Measurements from ENCODE around the gene DDIT4L. TPM values are rescaled to one million over a fixed set of nuclear protein-coding genes. Genes with fewer than 3 reads are reported as not detected.
"Not testable (repeated sequence)": the region's sequence is repeated elsewhere in the genome, so short reads cannot be mapped to it uniquely, and the experiment has no call there.

Gene DDIT4L, protein sequence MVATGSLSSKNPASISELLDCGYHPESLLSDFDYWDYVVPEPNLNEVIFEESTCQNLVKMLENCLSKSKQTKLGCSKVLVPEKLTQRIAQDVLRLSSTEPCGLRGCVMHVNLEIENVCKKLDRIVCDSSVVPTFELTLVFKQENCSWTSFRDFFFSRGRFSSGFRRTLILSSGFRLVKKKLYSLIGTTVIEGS
- 32.6 TPM for total RNA-seq

DNA sequence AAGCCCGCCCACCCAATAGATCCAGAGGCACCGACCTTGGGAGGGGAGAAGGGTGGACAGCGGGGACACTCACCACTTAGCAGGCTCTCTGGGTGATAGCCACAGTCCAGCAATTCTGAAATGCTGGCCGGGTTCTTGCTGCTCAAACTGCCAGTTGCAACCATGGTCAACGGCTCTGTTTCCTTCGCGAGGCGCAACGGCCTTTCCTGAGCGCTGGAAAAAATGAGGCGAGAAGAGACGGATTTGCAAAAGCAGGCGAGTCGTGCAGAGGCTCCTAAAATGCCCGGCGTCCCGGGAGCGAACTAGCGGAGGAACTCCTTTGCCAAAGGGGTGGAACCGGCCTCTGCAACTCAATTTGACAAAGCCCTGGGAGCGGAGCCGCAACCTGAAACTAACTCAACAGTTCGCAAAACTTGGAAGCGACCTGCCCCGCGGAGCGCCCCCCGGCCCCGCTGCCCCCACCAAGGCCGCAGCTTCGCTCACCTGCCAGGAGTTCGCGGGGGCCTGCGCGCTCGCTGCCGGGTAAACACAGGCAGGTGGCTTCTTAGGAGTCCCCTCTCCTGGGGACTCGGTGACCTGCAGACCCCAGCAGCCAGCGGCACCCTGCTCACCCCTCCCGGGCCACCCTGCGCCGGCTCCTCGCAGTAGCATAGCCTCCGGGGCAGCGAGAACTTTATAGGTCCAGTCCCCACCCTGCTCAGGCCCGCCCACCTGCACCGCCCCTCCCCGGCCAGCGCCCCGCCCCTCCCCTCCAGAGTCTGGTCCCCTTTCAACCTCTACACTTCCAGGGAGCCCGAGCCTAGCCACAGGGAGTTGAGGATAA, at the start of gene DDIT4L:
Gene DDIT4L, minus strand, starts transcription at position 649 of the 823 bp plus-strand sequence. Its CDS starts 485 bp downstream, at position 164.
- DNase-seq, result peak; percentile 66

DNA sequence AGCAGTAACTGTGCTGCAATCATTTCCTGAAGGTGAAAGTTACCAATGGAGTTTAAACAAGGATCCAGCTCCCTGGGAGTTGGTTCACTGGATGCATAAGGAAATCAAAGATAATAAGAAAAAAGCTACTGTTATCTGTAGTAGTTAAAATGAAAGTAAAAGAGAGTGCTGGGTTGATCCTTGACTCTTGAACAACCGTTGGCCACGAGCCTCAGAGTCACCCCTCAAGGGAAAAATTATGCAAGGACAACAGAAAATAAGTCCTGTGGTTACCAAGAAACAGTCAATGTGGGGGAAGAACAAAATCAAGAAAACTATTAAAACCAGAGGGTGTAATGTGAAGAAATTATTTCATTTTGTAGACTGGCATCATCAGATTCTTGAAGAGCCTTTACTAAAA, 49.7 kb upstream of the DDIT4L start:
- DNase-seq, result no peak

GRCh38 chr4:100224721-100225120, 34.5 kb upstream of the DDIT4L start:
- DNase-seq, result no peak

GRCh38 chr4:100224160-100224559, 33.9 kb upstream of the DDIT4L start:
- DNase-seq, result no peak

DNA sequence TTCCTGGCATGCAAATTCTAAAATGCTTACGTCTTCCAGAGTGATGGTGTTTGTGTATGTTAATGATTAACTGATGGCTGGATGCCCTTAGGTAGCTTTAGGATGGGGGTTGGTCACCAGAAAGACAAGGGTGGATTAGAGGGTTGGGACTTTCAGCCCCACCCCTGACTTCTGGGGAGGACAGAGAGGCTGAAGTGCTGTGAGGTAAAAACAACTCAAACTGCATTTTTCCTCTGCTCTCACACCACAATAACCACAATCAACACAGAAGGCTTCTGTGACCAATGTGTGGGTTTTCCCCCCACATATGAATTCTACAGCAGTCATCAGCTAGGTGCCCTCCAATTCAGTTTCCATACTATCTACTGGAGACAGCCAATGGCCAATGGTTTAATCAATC, 18.7 kb upstream of the DDIT4L start:
- DNase-seq, result no peak

GRCh38 chr4:100208459-100208858, 18.2 kb upstream of the DDIT4L start:
- no peak for DNase-seq

DNA sequence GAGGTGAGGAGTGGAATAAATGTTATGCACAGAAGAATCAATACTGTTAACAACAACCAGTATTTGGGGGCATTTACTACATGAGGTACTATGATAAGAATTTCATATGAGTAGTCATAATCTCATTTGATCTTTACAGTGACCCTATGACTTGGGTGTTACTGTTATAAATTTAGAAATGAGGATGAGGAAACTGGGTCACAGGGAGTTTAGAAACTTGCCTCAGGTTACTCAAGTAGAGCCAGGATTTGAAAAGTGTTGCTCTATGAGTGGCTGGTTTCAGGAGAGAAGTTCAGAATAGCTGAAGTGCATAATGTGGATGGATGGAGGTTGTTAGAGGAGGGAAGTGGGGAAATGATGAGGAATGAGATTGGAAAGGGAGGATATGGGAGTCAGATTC, 16.6 kb upstream of the DDIT4L start:
- DNase-seq, result no peak

DNA sequence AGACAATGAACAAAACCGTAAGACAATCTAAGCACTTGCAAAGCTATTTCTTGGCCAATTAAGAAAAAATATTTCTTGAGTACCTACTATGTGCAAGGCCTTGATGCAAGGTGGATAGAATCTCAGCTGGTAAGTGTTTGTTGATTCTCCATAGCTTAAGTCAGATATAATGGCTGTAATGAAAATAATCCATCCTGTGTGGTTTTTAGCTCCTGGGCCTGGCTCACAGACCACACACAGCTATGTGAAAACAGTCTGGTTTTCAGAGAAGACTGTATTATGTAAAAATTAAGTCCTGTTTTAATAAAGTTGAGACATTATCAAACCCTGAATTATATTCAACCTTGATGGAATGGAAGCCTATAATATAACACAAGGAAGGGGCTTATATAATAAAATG, 7.8 kb upstream of the DDIT4L start:
- no peak for DNase-seq

DNA sequence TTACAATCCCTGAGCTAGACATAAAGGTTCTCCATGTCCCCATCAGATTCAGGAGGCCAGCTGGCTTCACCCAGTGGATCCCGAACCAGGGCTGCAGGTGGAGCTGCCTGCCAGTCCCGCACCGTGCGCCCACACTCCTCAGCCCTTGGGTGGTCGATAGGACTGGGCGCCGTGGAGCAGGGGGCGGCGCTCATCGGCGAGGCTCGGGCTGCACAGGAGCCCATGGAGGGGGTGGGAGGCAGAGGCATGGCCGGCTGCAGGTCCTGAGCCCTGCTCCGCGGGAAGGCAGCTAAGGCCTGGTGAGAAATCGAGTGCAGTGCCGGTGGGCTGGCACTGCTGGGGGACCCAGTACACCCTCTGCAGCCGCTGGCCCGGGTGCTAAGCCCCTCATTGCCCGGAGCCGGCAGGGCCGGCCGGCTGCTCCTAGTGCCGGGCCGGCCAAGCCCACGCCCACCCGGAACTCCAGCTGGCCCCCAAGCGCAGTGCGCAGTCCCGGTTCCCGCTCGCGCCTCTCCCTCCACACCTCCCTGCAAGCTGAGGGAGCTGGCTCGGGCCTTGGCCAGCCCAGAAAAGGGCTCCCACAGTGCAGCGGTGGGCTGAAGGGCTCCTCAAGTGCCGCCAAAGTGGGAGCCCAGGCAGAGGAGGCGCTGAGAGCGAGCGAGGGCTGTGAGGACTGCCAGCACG, 6.3 kb upstream of the DDIT4L start:
- not testable (repeated sequence) for DNase-seq

DNA sequence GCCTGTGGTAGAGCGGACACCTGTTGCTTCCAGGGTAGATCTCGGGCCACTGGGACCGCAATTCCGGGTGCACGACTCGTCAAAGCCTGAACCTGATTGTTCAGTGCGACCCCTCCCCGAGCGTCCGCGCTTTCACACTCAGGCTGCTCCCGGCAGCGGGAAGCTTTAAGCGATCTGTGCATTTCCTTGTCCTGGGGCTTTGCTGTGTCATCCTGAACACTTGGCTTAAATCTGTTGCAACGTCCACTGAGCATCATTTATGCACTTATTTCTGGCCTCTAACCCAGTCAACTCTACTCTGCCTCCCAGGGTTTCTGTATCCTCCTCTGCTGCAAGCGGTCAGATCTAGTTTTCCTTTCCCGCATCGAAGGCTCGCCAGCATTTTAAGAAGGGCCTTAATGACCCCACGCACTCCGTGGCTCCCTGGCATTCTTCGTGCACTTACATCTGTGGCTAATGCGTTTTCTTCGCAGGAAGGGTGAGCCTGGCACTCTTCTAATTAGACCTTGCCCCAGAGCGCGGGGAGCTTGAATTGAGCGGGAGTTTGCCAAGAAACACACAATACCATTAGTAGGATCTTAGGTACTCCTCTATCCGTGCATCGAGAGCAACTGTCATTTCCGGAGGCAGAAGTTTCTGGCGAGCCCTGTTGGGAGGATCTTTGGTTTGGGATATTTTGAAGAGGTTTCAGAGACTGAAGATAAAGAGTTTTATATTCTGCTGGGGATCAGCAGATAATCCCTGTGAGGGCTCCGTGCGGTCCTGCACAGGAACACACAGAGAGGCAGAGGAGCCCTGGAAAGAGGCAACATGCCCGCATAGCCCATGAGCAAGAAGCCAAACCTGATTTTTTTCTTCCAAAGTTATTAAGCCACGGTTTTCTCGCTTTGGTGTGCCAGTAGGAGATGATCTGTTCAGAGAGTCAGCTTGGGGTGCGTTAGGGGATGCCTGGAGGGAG, 654 bp upstream of the DDIT4L start:
- peak; percentile 51 for DNase-seq

- DNase-seq, result peak; percentile 29
These were observed 1.4 kb downstream of the DDIT4L start for GRCh38 chr4:100188829-100189228.

- no peak for DNase-seq
These were observed 2.5 kb downstream of the DDIT4L start for GRCh38 chr4:100187781-100188180.

- DNase-seq, result no peak
These were observed 5.5 kb downstream of the DDIT4L start for GRCh38 chr4:100184787-100185186.

DNA sequence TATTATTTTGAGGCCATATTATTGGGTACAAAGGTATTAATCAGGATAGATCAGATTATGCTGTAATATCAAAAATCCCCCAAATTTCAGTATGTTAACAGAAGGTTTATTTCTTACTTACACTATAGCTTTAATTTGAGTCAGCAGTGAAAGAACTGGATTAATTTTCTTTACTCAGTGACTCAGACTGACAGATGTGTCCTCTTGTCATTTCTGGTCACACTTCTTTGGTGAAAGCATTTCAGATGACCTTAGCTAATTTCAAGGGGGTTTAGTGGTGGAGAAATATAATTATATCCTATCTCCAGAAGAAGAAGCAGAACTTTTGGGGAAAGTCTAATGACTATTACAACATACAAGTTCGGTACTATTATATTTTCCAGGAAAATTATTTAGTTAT, 12.4 kb downstream of the DDIT4L start:
- DNase-seq, result no peak

DNA sequence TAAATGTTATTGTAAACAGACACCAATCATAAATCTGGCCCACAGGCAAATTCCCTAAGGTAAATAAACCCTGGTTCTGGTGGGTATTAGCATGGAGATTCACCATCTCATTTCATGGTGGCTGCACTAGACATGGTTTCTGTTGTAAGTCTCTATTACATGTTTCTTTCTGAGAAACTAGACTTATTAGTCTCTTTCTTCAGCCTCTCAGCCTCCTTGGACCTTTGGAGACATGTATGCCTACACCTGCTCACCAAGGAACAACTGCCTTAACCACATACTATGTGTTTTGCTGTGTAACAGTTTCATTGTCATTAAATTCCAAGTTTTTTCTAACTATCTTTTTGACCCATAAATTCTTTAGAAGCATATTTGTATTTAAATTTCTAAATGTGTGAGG, 13.1 kb downstream of the DDIT4L start:
- no peak for DNase-seq

DNA sequence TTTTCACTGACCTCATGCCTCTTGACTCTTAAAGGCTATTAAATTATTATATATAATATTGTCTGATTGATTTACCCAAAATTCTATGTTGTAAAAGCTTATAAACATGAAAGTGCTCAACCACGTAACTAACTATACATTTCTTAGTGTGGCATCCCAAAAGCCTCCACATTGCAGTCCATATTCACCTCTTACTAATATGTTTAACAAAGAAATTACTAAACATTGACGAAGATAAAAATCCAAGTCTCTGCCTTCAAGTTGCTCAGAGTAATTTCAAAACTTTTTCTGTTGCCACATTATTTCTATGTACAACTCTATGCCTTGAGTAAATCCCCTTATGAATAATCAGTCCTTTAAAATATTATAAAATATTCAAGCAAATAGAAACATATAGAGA, 14.4 kb downstream of the DDIT4L start:
- DNase-seq, result no peak

- no peak for DNase-seq
These were observed 15.3 kb downstream of the DDIT4L start for GRCh38 chr4:100174985-100175383.

GRCh38 chr4:100170986-100171385, 19.3 kb downstream of the DDIT4L start:
- DNase-seq, result no peak

- no peak for DNase-seq
These were observed 20.5 kb downstream of the DDIT4L start for GRCh38 chr4:100169491-100170485.

DNA sequence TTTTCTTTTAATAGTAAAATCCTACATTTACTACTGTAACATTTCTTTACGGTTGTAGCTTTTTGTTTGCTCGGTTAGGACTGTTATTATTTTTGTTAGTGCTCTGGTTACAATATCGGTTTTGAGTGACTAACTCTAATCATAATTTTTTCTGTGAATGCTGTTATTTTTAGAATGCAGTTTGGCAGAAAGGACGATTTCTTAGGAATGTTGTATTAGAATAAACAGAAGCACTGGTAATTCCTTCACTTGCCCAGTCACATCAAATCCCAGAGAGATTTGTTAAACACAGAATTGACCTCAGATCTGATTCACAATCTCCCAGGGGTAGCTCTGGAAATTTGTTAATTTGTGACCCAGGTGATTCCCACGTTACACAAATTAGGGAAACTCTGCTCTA, 21.7 kb downstream of the DDIT4L start:
- DNase-seq, result no peak

Data from tongue (tissue), 2 donors.